HEK293 (cell line): ENCODE data around the gene FGF6.
A peak's percentile ranks its signal among the peaks of the same experiment; 100 is the strongest.

Source experiments
- CTCF ChIA-PET: fragments of 350-600 bp; formaldehyde crosslinking; extraction: SDS; loops from one replicate; lab custom pipeline; 2021; ENCODE audit warnings: antibody characterized with exemption; lab: Yijun Ruan, JAX
- POLR2A ChIA-PET: fragments of 300-600 bp; formaldehyde crosslinking; extraction: SDS; loops from one replicate; lab custom pipeline; 2020; ENCODE audit warnings: antibody characterized with exemption, inconsistent platforms; lab: Yijun Ruan, JAX
- H3K27ac ChIP-seq: fragments of 200-500 bp; sonication (Bioruptor generic); 2 replicates; pipeline ENCODE4 v1.5.1; 2014; ENCODE audit warnings: low read depth, low read length, control low read depth, inconsistent platforms; ENCODE audit errors: extremely low read depth
- H3K36me3 ChIP-seq, 2 experiments: fragments of 200-500 bp in 1 of 2; sonication (Bioruptor generic) in 1 of 2; 1 replicate in 1 of 2; 2 replicates in 1 of 2; pipeline ENCODE4 v1.5.1; 2014 to 2017; ENCODE audit warnings: inconsistent platforms in 2 of 2, low read length in 2 of 2; ENCODE audit not compliant: control insufficient read depth in 2 of 2, insufficient read depth in 1 of 2
- H3K4me1 ChIP-seq: fragments of 200-500 bp; sonication (Bioruptor generic); 2 replicates; pipeline ENCODE4 v1.5.1; 2014; ENCODE audit warnings: mild to moderate bottlenecking, low read length, inconsistent platforms; ENCODE audit not compliant: control insufficient read depth, insufficient read depth
- H3K4me3 ChIP-seq: 2 replicates; pipeline ENCODE4 v1.5.1; 2011; ENCODE audit warnings: low read depth, mild to moderate bottlenecking, control low read depth, low read length, moderate library complexity
- H3K9me3 ChIP-seq: fragments of 200-500 bp; sonication (Bioruptor generic); 2 replicates; pipeline ENCODE4 v1.5.1; 2014; ENCODE audit warnings: low read depth, low read length, inconsistent platforms; ENCODE audit not compliant: control insufficient read depth, insufficient read depth
- BCL6B ChIP-seq: fragments of 450-650 bp; formaldehyde crosslinking; IDR thresholded peaks from 2 replicates; pipeline ENCODE4 v1.5.1; 2017; ENCODE audit warnings: missing biosample characterization, missing genetic modification characterization
- CTCF ChIP-seq: fragments of 450-650 bp; formaldehyde crosslinking; IDR thresholded peaks from 2 replicates; pipeline ENCODE4 v1.5.1; 2016; ENCODE audit warnings: missing biosample characterization, missing genetic modification characterization
- EGR2 ChIP-seq: fragments of 450-650 bp; formaldehyde crosslinking; IDR thresholded peaks from 2 replicates; pipeline ENCODE4 v1.5.1; 2016; ENCODE audit warnings: low read depth, missing biosample characterization, missing genetic modification characterization
- GFI1B ChIP-seq: fragments of 450-650 bp; formaldehyde crosslinking; IDR thresholded peaks from 2 replicates; pipeline ENCODE4 v1.5.1; 2016; ENCODE audit warnings: missing biosample characterization, missing genetic modification characterization
- IKZF3 ChIP-seq: fragments of 450-650 bp; IDR thresholded peaks from 2 replicates; pipeline ENCODE4 v1.5.0; 2018; ENCODE audit warnings: missing biosample characterization, mild to moderate bottlenecking, missing genetic modification characterization, moderate library complexity
- KLF16 ChIP-seq: fragments of 450-650 bp; formaldehyde crosslinking; IDR thresholded peaks from 2 replicates; pipeline ENCODE4 v1.5.1; 2017; ENCODE audit warnings: missing biosample characterization, missing genetic modification characterization
- KLF8 ChIP-seq: fragments of 450-650 bp; formaldehyde crosslinking; IDR thresholded peaks from 2 replicates; pipeline ENCODE4 v1.5.1; 2016; ENCODE audit warnings: missing biosample characterization, missing genetic modification characterization
- MZF1 ChIP-seq: fragments of 450-650 bp; formaldehyde crosslinking; IDR thresholded peaks from 2 replicates; pipeline ENCODE4 v1.5.1; 2017; ENCODE audit warnings: missing biosample characterization, missing genetic modification characterization, borderline replicate concordance
- PRDM10 ChIP-seq: fragments of 450-650 bp; formaldehyde crosslinking; IDR thresholded peaks from 2 replicates; pipeline ENCODE4 v1.5.1; 2016; ENCODE audit warnings: missing biosample characterization, missing genetic modification characterization
- ZBTB20 ChIP-seq: fragments of 450-650 bp; formaldehyde crosslinking; IDR thresholded peaks from 2 replicates; pipeline ENCODE4 v1.5.1; 2016; ENCODE audit warnings: missing biosample characterization, missing genetic modification characterization
- ZNF138 ChIP-seq: fragments of 450-650 bp; formaldehyde crosslinking; IDR thresholded peaks from 2 replicates; pipeline ENCODE4 v1.5.1; 2016; ENCODE audit warnings: missing biosample characterization, missing genetic modification characterization, borderline replicate concordance
- ZNF140 ChIP-seq: fragments of 450-650 bp; formaldehyde crosslinking; IDR thresholded peaks from 2 replicates; pipeline ENCODE4 v1.5.1; 2016; ENCODE audit warnings: missing biosample characterization, missing genetic modification characterization
- ZNF175 ChIP-seq: fragments of 450-650 bp; formaldehyde crosslinking; IDR thresholded peaks from 2 replicates; pipeline ENCODE4 v1.5.1; 2016; ENCODE audit warnings: missing biosample characterization, missing genetic modification characterization
- ZNF23 ChIP-seq: fragments of 450-650 bp; formaldehyde crosslinking; IDR thresholded peaks from 2 replicates; pipeline ENCODE4 v1.5.1; 2016; ENCODE audit warnings: missing biosample characterization, missing genetic modification characterization, borderline replicate concordance
- ZNF350 ChIP-seq: fragments of 450-650 bp; formaldehyde crosslinking; IDR thresholded peaks from 2 replicates; pipeline ENCODE4 v1.5.0; 2017; ENCODE audit warnings: missing biosample characterization, mild to moderate bottlenecking, missing genetic modification characterization
- ZNF354C ChIP-seq: fragments of 450-650 bp; formaldehyde crosslinking; IDR thresholded peaks from 2 replicates; pipeline ENCODE4 v1.5.1; 2016; ENCODE audit warnings: missing biosample characterization, missing genetic modification characterization, low read depth, borderline replicate concordance
- ZNF362 ChIP-seq: fragments of 450-650 bp; formaldehyde crosslinking; IDR thresholded peaks from 2 replicates; pipeline ENCODE4 v1.5.1; 2016; ENCODE audit warnings: missing biosample characterization, missing genetic modification characterization
- ZNF391 ChIP-seq: fragments of 450-650 bp; formaldehyde crosslinking; IDR thresholded peaks from 2 replicates; pipeline ENCODE4 v1.5.1; 2016; ENCODE audit warnings: low read depth, missing biosample characterization, missing genetic modification characterization, borderline replicate concordance
- ZNF416 ChIP-seq: fragments of 450-650 bp; formaldehyde crosslinking; IDR thresholded peaks from 2 replicates; pipeline ENCODE4 v1.5.1; 2016; ENCODE audit warnings: missing biosample characterization, missing genetic modification characterization
- ZNF423 ChIP-seq: fragments of 450-650 bp; formaldehyde crosslinking; IDR thresholded peaks from 2 replicates; pipeline ENCODE4 v1.5.1; 2016; ENCODE audit warnings: missing biosample characterization, missing genetic modification characterization
- ZNF426 ChIP-seq: fragments of 450-650 bp; formaldehyde crosslinking; IDR thresholded peaks from 2 replicates; pipeline ENCODE4 v1.5.1; 2017; ENCODE audit warnings: missing biosample characterization, missing genetic modification characterization, mild to moderate bottlenecking, inconsistent platforms, moderate library complexity
- ZNF580 ChIP-seq: fragments of 450-650 bp; formaldehyde crosslinking; IDR thresholded peaks from 2 replicates; pipeline ENCODE4 v1.5.1; 2016; ENCODE audit warnings: missing biosample characterization, missing genetic modification characterization
- ZNF600 ChIP-seq: fragments of 450-650 bp; formaldehyde crosslinking; IDR thresholded peaks from 2 replicates; pipeline ENCODE4 v1.5.1; 2016; ENCODE audit warnings: missing biosample characterization, missing genetic modification characterization
- ZNF654 ChIP-seq: fragments of 450-650 bp; formaldehyde crosslinking; IDR thresholded peaks from 2 replicates; pipeline ENCODE4 v1.5.1; 2016; ENCODE audit warnings: low read depth, missing biosample characterization, missing genetic modification characterization
- ZNF701 ChIP-seq: fragments of 450-650 bp; formaldehyde crosslinking; IDR thresholded peaks from 2 replicates; pipeline ENCODE4 v1.5.1; 2016; ENCODE audit warnings: missing biosample characterization, missing genetic modification characterization
- ZNF76 ChIP-seq: fragments of 450-650 bp; formaldehyde crosslinking; IDR thresholded peaks from 2 replicates; pipeline ENCODE4; 2016; ENCODE audit warnings: low read depth, missing biosample characterization, missing genetic modification characterization, borderline replicate concordance
- ZNF830 ChIP-seq: fragments of 450-650 bp; IDR thresholded peaks from 2 replicates; pipeline ENCODE4 v1.5.0; 2018; ENCODE audit warnings: missing biosample characterization, missing genetic modification characterization, low read depth, mild to moderate bottlenecking, moderate library complexity
- ZSCAN23 ChIP-seq: fragments of 450-650 bp; formaldehyde crosslinking; IDR thresholded peaks from 2 replicates; pipeline ENCODE4 v1.5.1; 2016; ENCODE audit warnings: missing biosample characterization, missing genetic modification characterization
- ZSCAN30 ChIP-seq: fragments of 450-650 bp; IDR thresholded peaks from 2 replicates; pipeline ENCODE4 v1.5.1; 2018; ENCODE audit warnings: missing biosample characterization, mild to moderate bottlenecking, missing genetic modification characterization, moderate library complexity

The FGF6 gene

GRCh38 chr12:4421590-4422031 is 24.0 kb downstream of the FGF6 start:
- POLR2A ChIA-PET, result no interaction called here
- no peak overlapping the region for H3K27ac ChIP-seq
- H3K4me1 ChIP-seq, result no peaks in the 10 kb centered on the region
- CTCF ChIA-PET, result interaction anchor here (0.6 to 3.1 kb wide), 19 partner anchors 8 to 237 kb away, joined by 3 to 35 read pairs (median 4); partner anchors contain the start of gene FGF6
- no peak for TF ChIP-seq ZNF76 (tag by site-specific recombination)
- no peak for TF ChIP-seq ZNF23
- no peak for TF ChIP-seq ZNF354C (tag by site-specific recombination)
- no peak for TF ChIP-seq ZNF423 (tag by site-specific recombination)
- TF ChIP-seq ZNF600 (tag by site-specific recombination), result peak; percentile 25; the same call in 1 of the 2 replicates
- TF ChIP-seq ZNF140 (tag by site-specific recombination), result no peak
- TF ChIP-seq ZNF654 (tag by site-specific recombination), result peak; percentile 47
- no peak for TF ChIP-seq ZNF138 (tag by site-specific recombination)
- peak; percentile 81 for TF ChIP-seq IKZF3 (tag by site-specific recombination)
- TF ChIP-seq ZNF175, result no peak
- no peak for TF ChIP-seq MZF1 (tag by site-specific recombination)
- TF ChIP-seq ZNF391 (tag by site-specific recombination), result no peak
- TF ChIP-seq EGR2 (tag by site-specific recombination), result no peak
- TF ChIP-seq ZSCAN23 (tag by site-specific recombination), result no peak
- peak; percentile 20; the same call in 1 of the 2 replicates for TF ChIP-seq CTCF (tag by site-specific recombination)
- no peak for TF ChIP-seq ZNF362 (tag by site-specific recombination)
- no peak for TF ChIP-seq KLF16 (tag by site-specific recombination)
- H3K4me3 ChIP-seq, result no peak overlapping the region
- H3K9me3 ChIP-seq, result no peaks in the 10 kb centered on the region
- no peaks in the 10 kb centered on the region for H3K36me3 ChIP-seq

- ChIA-PET CTCF (interaction anchor here (0.6 to 3.1 kb wide), 31 partner anchors 8 to 1769 kb away, joined by 3 to 35 read pairs (median 4); partner anchors contain the start of gene FGF6), POLR2A (no interaction called here)
- Histone ChIP-seq H3K36me3 (no peaks in the 10 kb centered on the region), H3K9me3 (no peaks in the 10 kb centered on the region), H3K27ac (no peak overlapping the region), H3K4me3 (no peak overlapping the region), H3K4me1 (no peaks in the 10 kb centered on the region)
- no peak for TF ChIP-seq ZBTB20 (tag by site-specific recombination)
- no peak for TF ChIP-seq ZSCAN30
- TF ChIP-seq ZNF350 (tag by site-specific recombination), result no peak
- TF ChIP-seq PRDM10 (tag by site-specific recombination), result no peak
- TF ChIP-seq ZNF701 (tag by site-specific recombination), result no peak
- no peak for TF ChIP-seq ZNF416 (tag by site-specific recombination)
- no peak for TF ChIP-seq ZNF426 (tag by site-specific recombination)
- TF ChIP-seq KLF8, result no peak
- no peak for TF ChIP-seq ZNF830
- TF ChIP-seq BCL6B (tag by site-specific recombination), result no peak
- TF ChIP-seq GFI1B, result no peak
- no peak for TF ChIP-seq ZNF580 (tag by site-specific recombination)
Observed at GRCh38 chr12:4420138-4420670, 25.4 kb downstream of the FGF6 start.
